B cell (primary cell): ENCODE data around the gene CAGE1. TPM values are rescaled to one million over a fixed set of nuclear protein-coding genes. Genes with fewer than 3 reads are reported as not detected.
"Not testable (repeated sequence)": the region's sequence is repeated elsewhere in the genome, so short reads cannot be mapped to it uniquely, and the experiment has no call there.

Experiments used
- ATAC-seq: fragments of 200-7000 bp; cut with Tn5 transposase; one replicate; pipeline ENCODE4 v1.10.0; 2021; ENCODE audit warnings: low read depth, mild to moderate bottlenecking, moderate number of reproducible peaks, moderate library complexity
- CTCF ChIA-PET: fragments of 350-600 bp; sonication (Branson Sonifier 250); formaldehyde crosslinking; loops from one replicate; lab custom pipeline; 2021; ENCODE audit warnings: antibody characterized with exemption, inconsistent platforms; lab: Charles Lee
- POLR2A ChIA-PET: fragments of 350-600 bp; sonication (Branson Sonifier 250); formaldehyde crosslinking; loops from one replicate; lab custom pipeline; 2021; ENCODE audit warnings: antibody characterized with exemption; lab: Charles Lee
- DNase-seq: peaks from one replicate; pipeline ENCODE4 v3.0.0; 2013
- H2AFZ ChIP-seq: 2 replicates; pipeline ENCODE4 v1.6.1; 2012; ENCODE audit warnings: mild to moderate bottlenecking, low read depth, low read length; ENCODE audit not compliant: insufficient read depth, poor library complexity, severe bottlenecking
- H3K27ac ChIP-seq, 2 donors: 1 replicate in 1 of 2; 2 replicates in 1 of 2; pipeline ENCODE4 v1.5.1; 2012 to 2013; ENCODE audit warnings: low read length in 2 of 2, mild to moderate bottlenecking in 2 of 2, moderate library complexity in 1 of 2
- H3K27me3 ChIP-seq, 4 experiments: fragments of 200-600 bp in 1 of 4; sonication (generic) in 1 of 4; replicated peaks in 1 of 4; 1 replicate in 2 of 4; 2 replicates in 2 of 4; pipeline versions ENCODE4 v1.6.1 to v1.7.0; 2013 to 2016; ENCODE audit warnings: low read length in 3 of 4, mild to moderate bottlenecking in 2 of 4, mixed read lengths in 1 of 4, moderate library complexity in 1 of 4; ENCODE audit not compliant: insufficient read depth in 4 of 4, control insufficient read depth in 3 of 4; ENCODE audit errors: control extremely low read depth in 1 of 4
- H3K36me3 ChIP-seq, 2 experiments: replicated peaks in 1 of 2; 1 replicate in 1 of 2; 2 replicates in 1 of 2; pipeline versions ENCODE4 v1.6.1 to v1.7.1; 2013; ENCODE audit warnings: low read length in 1 of 2; ENCODE audit not compliant: insufficient read depth in 2 of 2, control insufficient read depth in 1 of 2; ENCODE audit errors: control extremely low read depth in 1 of 2, extremely low read depth in 1 of 2
- H3K4me1 ChIP-seq, 2 donors: fragments of 200-600 bp in 1 of 2; sonication (generic) in 1 of 2; 1 replicate in 1 of 2; 2 replicates in 1 of 2; pipeline versions ENCODE4 v1.5.1 to v1.6.1; 2013 to 2017; ENCODE audit warnings: low read length in 2 of 2; ENCODE audit not compliant: control insufficient read depth in 2 of 2, insufficient read depth in 2 of 2
- H3K4me2 ChIP-seq: replicated peaks from 2 replicates; pipeline ENCODE3; 2012; ENCODE audit warnings: mild to moderate bottlenecking, low read depth, low read length; ENCODE audit not compliant: poor library complexity, severe bottlenecking
- H3K4me3 ChIP-seq, 5 experiments: fragments of 200-600 bp in 1 of 5; sonication (generic) in 1 of 5; 1 replicate in 3 of 5; 2 replicates in 2 of 5; pipeline versions ENCODE4 v1.5.1 to v1.7.0; 2011 to 2016; ENCODE audit warnings: low read length in 4 of 5, mild to moderate bottlenecking in 4 of 5, low read depth in 2 of 5, control low read depth in 1 of 5, moderate library complexity in 1 of 5; ENCODE audit not compliant: insufficient read depth in 1 of 5; ENCODE audit errors: control extremely low read depth in 1 of 5, extremely low read depth in 1 of 5
- H3K79me2 ChIP-seq: fragments of 200-600 bp; sonication (generic); one replicate; pipeline ENCODE4 v1.6.0; 2016; ENCODE audit warnings: low read length; ENCODE audit not compliant: control insufficient read depth, insufficient read depth
- H3K9ac ChIP-seq: fragments of 200-600 bp; sonication (generic); 2 replicates; pipeline ENCODE4 v1.6.1; 2017; ENCODE audit warnings: mild to moderate bottlenecking, low read length, moderate library complexity
- H3K9me3 ChIP-seq, 3 donors: one replicate each; pipeline versions ENCODE4 v1.6.1 to v1.7.1; 2013; ENCODE audit warnings: low read length in 2 of 3; ENCODE audit not compliant: control insufficient read depth in 2 of 3, insufficient read depth in 1 of 3; ENCODE audit errors: control extremely low read depth in 1 of 3
- H4K20me1 ChIP-seq: 2 replicates; pipeline ENCODE4 v1.6.0; 2012; ENCODE audit warnings: mild to moderate bottlenecking, low read length; ENCODE audit not compliant: insufficient read depth, control insufficient read depth, poor library complexity, severe bottlenecking
- H3K27ac Mint-ChIP-seq: one replicate; pipeline ENCODE4 v1.8.0; 2021; ENCODE audit warnings: mixed read lengths
- H3K27me3 Mint-ChIP-seq: one replicate; pipeline ENCODE4 v1.8.0; 2021; ENCODE audit warnings: mixed read lengths
- H3K4me1 Mint-ChIP-seq: one replicate; pipeline ENCODE4 v1.8.0; 2021; ENCODE audit warnings: mixed read lengths
- H3K4me3 Mint-ChIP-seq: one replicate; pipeline ENCODE4 v1.8.0; 2021; ENCODE audit warnings: mixed read lengths
- H3K9me3 Mint-ChIP-seq: one replicate; pipeline ENCODE4 v1.8.0; 2022; ENCODE audit warnings: mixed read lengths; ENCODE audit not compliant: insufficient read depth
- EZH2 ChIP-seq: IDR thresholded peaks from 2 replicates; pipeline ENCODE4 v1.6.1; 2012; ENCODE audit warnings: borderline replicate concordance, low read depth, mild to moderate bottlenecking, moderate library complexity, low read length; ENCODE audit not compliant: insufficient read depth, poor library complexity, severe bottlenecking
- WGBS: methylation state at CpG from one replicate; pipeline ENCODE4 v1.1.5; 2013; ENCODE audit warnings: missing lambda C conversion rate; ENCODE audit not compliant: insufficient coverage; 5-methylcytosine and 5-hydroxymethylcytosine counted together
- intact Hi-C: fragments of 100-400 bp; cut with micrococcal nuclease; formaldehyde crosslinking; loops from one replicate; pipeline ENCODE4 v1.10.0; 2022
- polyA plus RNA-seq: library from polyadenylated mRNA; depleted of rRNA; stranded (reverse); fragments of >200 nt; gene quantifications from 2 replicates; pipeline ENCODE4 v1.2.3, GENCODE V29; 2012
- total RNA-seq, 2 donors: library from RNA; stranded (reverse); fragments of 120-200 nt in 1 of 2; gene quantifications; 1 replicate in 1 of 2; 2 replicates in 1 of 2; pipeline versions ENCODE4 v1.2.3 to v1.2.4, GENCODE V29; 2013 to 2022
- TF ChIP-seq, protein P1 (sequence below): fragments of 200-600 bp; IDR thresholded peaks from one replicate; pipeline ENCODE4 v1.8.0; 2022; ENCODE audit warnings: antibody characterized with exemption, mild to moderate bottlenecking

The CAGE1 gene
- total and polyA plus RNA-seq, 2 donors (not counting 1 experiment from before 2014, with no cell fraction given), result 0.13 to 0.34 TPM

GRCh38 chr6:7319406-7319805 is 70.1 kb downstream of the CAGE1 start:
- H3K4me1 Mint-ChIP-seq, H3K4me3 Mint-ChIP-seq, H3K27me3 Mint-ChIP-seq, CTCF ChIA-PET, H3K4me1 ChIP-seq, H3K79me2 ChIP-seq, intact Hi-C loops, H3K9me3 ChIP-seq, H4K20me1 ChIP-seq, H2AFZ ChIP-seq, H3K27me3 ChIP-seq, H3K4me3 ChIP-seq, H3K9ac ChIP-seq, DNase-seq, H3K9me3 Mint-ChIP-seq, H3K27ac ChIP-seq, H3K4me2 ChIP-seq, H3K27ac Mint-ChIP-seq, H3K36me3 ChIP-seq, ATAC-seq: not testable (repeated sequence)
- POLR2A ChIA-PET, result interaction anchor here (0.6 kb wide), 1 partner anchor 42 kb away, joined by 8 read pairs; no protein-coding TSS in a partner anchor
- 97% methylated on average over 2 of the region's 2 CpGs for WGBS

GRCh38 chr6:7317538-7317937 is 72.0 kb downstream of the CAGE1 start:
- Histone ChIP-seq H2AFZ (no peak overlapping the region), H3K27ac (no peak overlapping the region), H4K20me1 (no peaks in the 10 kb centered on the region), H3K27me3 (no peaks in the 10 kb centered on the region), H3K36me3 (no peaks in the 10 kb centered on the region), H3K4me2 (no peak overlapping the region), H3K9ac (no peak overlapping the region), H3K4me3 (no peak overlapping the region), H3K79me2 (peaks cover 5% of the 10 kb centered on the region), H3K4me1 (peaks cover 5% of the 10 kb centered on the region in 2 donors), H3K9me3 (peaks cover 0 to 4% (median 0%) of the 10 kb centered on the region in 3 donors)
- Mint-ChIP-seq H3K27ac (no peak overlapping the region), H3K27me3 (peaks cover 3% of the 10 kb centered on the region), H3K4me1 (peaks cover 10% of the 10 kb centered on the region), H3K9me3 (no peaks in the 10 kb centered on the region), H3K4me3 (no peak overlapping the region)
- no peak for DNase-seq
- ATAC-seq, result no peak
- intact Hi-C loops, result no loop called here
- ChIA-PET CTCF (no interaction called here), POLR2A (no interaction called here)
- WGBS, result 100% methylated on average over 1 of the region's 9 CpGs
- TF ChIP-seq EZH2, result no peak
- TF ChIP-seq, protein P1, sequence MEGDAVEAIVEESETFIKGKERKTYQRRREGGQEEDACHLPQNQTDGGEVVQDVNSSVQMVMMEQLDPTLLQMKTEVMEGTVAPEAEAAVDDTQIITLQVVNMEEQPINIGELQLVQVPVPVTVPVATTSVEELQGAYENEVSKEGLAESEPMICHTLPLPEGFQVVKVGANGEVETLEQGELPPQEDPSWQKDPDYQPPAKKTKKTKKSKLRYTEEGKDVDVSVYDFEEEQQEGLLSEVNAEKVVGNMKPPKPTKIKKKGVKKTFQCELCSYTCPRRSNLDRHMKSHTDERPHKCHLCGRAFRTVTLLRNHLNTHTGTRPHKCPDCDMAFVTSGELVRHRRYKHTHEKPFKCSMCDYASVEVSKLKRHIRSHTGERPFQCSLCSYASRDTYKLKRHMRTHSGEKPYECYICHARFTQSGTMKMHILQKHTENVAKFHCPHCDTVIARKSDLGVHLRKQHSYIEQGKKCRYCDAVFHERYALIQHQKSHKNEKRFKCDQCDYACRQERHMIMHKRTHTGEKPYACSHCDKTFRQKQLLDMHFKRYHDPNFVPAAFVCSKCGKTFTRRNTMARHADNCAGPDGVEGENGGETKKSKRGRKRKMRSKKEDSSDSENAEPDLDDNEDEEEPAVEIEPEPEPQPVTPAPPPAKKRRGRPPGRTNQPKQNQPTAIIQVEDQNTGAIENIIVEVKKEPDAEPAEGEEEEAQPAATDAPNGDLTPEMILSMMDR, result no peak
